HepG2 (cell line): ENCODE results near the gene SAMD4A. TPM values are rescaled to one million over a fixed set of nuclear protein-coding genes. Genes with fewer than 3 reads are reported as not detected.

Experiments
- ARID4A ChIP-seq: sonication (generic); formaldehyde crosslinking; IDR thresholded peaks from 2 replicates; pipeline ENCODE4 v1.5.0; 2020; ENCODE audit warnings: mild to moderate bottlenecking, missing genetic modification reagents, borderline replicate concordance
- ASH2L ChIP-seq: fragments of 300-600, 200-600 bp; sonication (generic); IDR thresholded peaks from 2 replicates; pipeline ENCODE4 v1.7.0; 2017; ENCODE audit warnings: low read depth, mild to moderate bottlenecking, moderate library complexity, mixed read lengths, low read length; ENCODE audit not compliant: insufficient read length
- ETV5 ChIP-seq: IDR thresholded peaks from 2 replicates; pipeline ENCODE4 v1.6.1; 2018; ENCODE audit warnings: missing biosample characterization, missing genetic modification reagents, inconsistent platforms, borderline replicate concordance
- GMEB2 ChIP-seq: IDR thresholded peaks from 2 replicates; pipeline ENCODE4 v1.6.1; 2016; ENCODE audit warnings: missing biosample characterization, missing genetic modification reagents, low read depth
- HINFP ChIP-seq: sonication (generic); formaldehyde crosslinking; IDR thresholded peaks from 2 replicates; pipeline ENCODE4 v1.4.0; 2020; ENCODE audit warnings: low read depth, mild to moderate bottlenecking, missing genetic modification reagents
- IRF1 ChIP-seq: sonication (generic); formaldehyde crosslinking; IDR thresholded peaks from 2 replicates; pipeline ENCODE4 v1.4.0; 2020; ENCODE audit warnings: low read depth, mild to moderate bottlenecking, missing genetic modification reagents
- KMT2A ChIP-seq: sonication (generic); formaldehyde crosslinking; IDR thresholded peaks from 2 replicates; pipeline ENCODE4 v1.4.0; 2020; ENCODE audit warnings: missing genetic modification reagents
- NFKBIZ ChIP-seq: IDR thresholded peaks from 2 replicates; pipeline ENCODE4 v1.6.1; 2018; ENCODE audit warnings: missing genetic modification reagents, missing compliant biosample characterization
- PHF8 ChIP-seq: sonication (generic); formaldehyde crosslinking; IDR thresholded peaks from 2 replicates; pipeline ENCODE4 v1.5.0; 2020; ENCODE audit warnings: missing genetic modification reagents
- PTBP1 ChIP-seq: fragments of 200-400 bp; formaldehyde crosslinking; IDR thresholded peaks from 2 replicates; pipeline ENCODE4 v1.6.1; 2018; ENCODE audit warnings: low read length, low read depth; ENCODE audit not compliant: poor library complexity, severe bottlenecking
- SMAD1 ChIP-seq: sonication (generic); formaldehyde crosslinking; IDR thresholded peaks from 2 replicates; pipeline ENCODE4 v1.4.0; 2020; ENCODE audit warnings: missing genetic modification reagents, low read depth, mild to moderate bottlenecking, borderline replicate concordance
- TGIF2 ChIP-seq: IDR thresholded peaks from 2 replicates; pipeline ENCODE4 v1.6.1; 2016; ENCODE audit warnings: control low read depth, missing compliant biosample characterization
- TSC22D2 ChIP-seq: sonication (generic); formaldehyde crosslinking; IDR thresholded peaks from 2 replicates; pipeline ENCODE4 v1.5.1; 2020; ENCODE audit warnings: missing genetic modification reagents, mild to moderate bottlenecking, borderline replicate concordance
- ZFP62 ChIP-seq: sonication (generic); formaldehyde crosslinking; IDR thresholded peaks from 2 replicates; pipeline ENCODE4 v1.4.0; 2020; ENCODE audit warnings: missing genetic modification reagents
- ZNF432 ChIP-seq: sonication (generic); formaldehyde crosslinking; IDR thresholded peaks from 2 replicates; pipeline ENCODE4 v1.5.0; 2020; ENCODE audit warnings: missing genetic modification reagents, mild to moderate bottlenecking, borderline replicate concordance
- ZNF552 ChIP-seq: sonication (generic); formaldehyde crosslinking; IDR thresholded peaks from 2 replicates; pipeline ENCODE4 v1.9.0; 2022; ENCODE audit warnings: missing genetic modification reagents, mild to moderate bottlenecking, borderline replicate concordance
- ZNF598 ChIP-seq: sonication (generic); formaldehyde crosslinking; IDR thresholded peaks from 2 replicates; pipeline ENCODE4 v1.5.1; 2020; ENCODE audit warnings: mild to moderate bottlenecking, missing genetic modification reagents, borderline replicate concordance
- ZNF605 ChIP-seq: sonication (generic); formaldehyde crosslinking; IDR thresholded peaks from 2 replicates; pipeline ENCODE4 v1.8.0; 2022; ENCODE audit warnings: mild to moderate bottlenecking, missing genetic modification reagents
- ZNF660 ChIP-seq: sonication (generic); formaldehyde crosslinking; IDR thresholded peaks from 2 replicates; pipeline ENCODE4 v1.5.1; 2020; ENCODE audit warnings: mild to moderate bottlenecking, low read depth, missing genetic modification reagents, borderline replicate concordance
- ZSCAN29 ChIP-seq: sonication (generic); formaldehyde crosslinking; conservative IDR thresholded peaks from 2 replicates; pipeline ENCODE4 v1.4.0; 2020; ENCODE audit warnings: mild to moderate bottlenecking, missing genetic modification reagents
- polyA plus RNA-seq, 8 experiments: library from polyadenylated mRNA; depleted of rRNA in 3 of 8; stranded (reverse) in 7 of 8; unstranded in 1 of 8; fragments of >200 nt; fragmentation: Illumina TruSeq in 4 of 8; extraction: Trizol in 4 of 8; gene quantifications; 2 replicates each; pipeline versions ENCODE4 v1.2.1 to v1.2.3, GENCODE V29; 2011 to 2016; ENCODE audit warnings: low read depth in 4 of 8, missing spikeins in 1 of 8, mixed read lengths in 1 of 8; ENCODE audit not compliant: insufficient read depth in 1 of 8
- total RNA-seq, 5 experiments: library from RNA; depleted of rRNA; stranded (reverse); fragments of >200 nt; fragmentation: Illumina TruSeq; extraction: Trizol; gene quantifications; 2 replicates each; pipeline ENCODE4 v1.2.3, GENCODE V29; 2016; ENCODE audit warnings: low read depth in 1 of 5

The SAMD4A gene
- total and polyA plus RNA-seq, 2 of the 13 experiments (the other 11 are each of a cell fraction or from before 2014, with no cell fraction given), result 11.8 to 13.0 TPM

GRCh38 chr14:54564868-54565784, 1.8 kb upstream of the SAMD4A start (continued):
- TF ChIP-seq PTBP1, result no peak
- TF ChIP-seq HINFP (CRISPR knock-in tag), result no peak; the same call in 1 of the 2 replicates
- no peak for TF ChIP-seq ZNF432 (CRISPR knock-in tag)
- no peak for TF ChIP-seq ZNF660
- TF ChIP-seq KMT2A (CRISPR knock-in tag), result peak; percentile 25; the same call in 1 of the 2 replicates
- TF ChIP-seq ARID4A (CRISPR knock-in tag), result peak; percentile 89
- TF ChIP-seq IRF1 (CRISPR knock-in tag), result no peak
- no peak for TF ChIP-seq NFKBIZ
- no peak for TF ChIP-seq GMEB2
- no peak for TF ChIP-seq ZNF552
- no peak for TF ChIP-seq ZNF605
- TF ChIP-seq TGIF2 (CRISPR knock-in tag), result peak; percentile 76
- TF ChIP-seq ETV5 (CRISPR knock-in tag), result 0 out of 2 replicates have a peak, but pooled peaks have one; percentile 6
- TF ChIP-seq ZSCAN29, result no peak
- TF ChIP-seq ZFP62, result no peak
- peak; percentile 82; the same call in 1 of the 2 replicates for TF ChIP-seq SMAD1 (CRISPR knock-in tag)
- TF ChIP-seq ASH2L, result peak; percentile 54
- TF ChIP-seq TSC22D2 (CRISPR knock-in tag), result no peak; the same call in 1 of the 2 replicates
- TF ChIP-seq ZNF598 (CRISPR knock-in tag), result peak; percentile 94
- TF ChIP-seq PHF8, result peak; percentile 81
